ENCODE measurements around the gene TUBA3D. TPM values are rescaled to one million over a fixed set of nuclear protein-coding genes. Genes with fewer than 3 reads are reported as not detected.

The TUBA3D gene
- total and polyA plus RNA-seq, 2 of the 13 experiments (the other 11 are each of a cell fraction or from before 2014, with no cell fraction given): not detected

DNA sequence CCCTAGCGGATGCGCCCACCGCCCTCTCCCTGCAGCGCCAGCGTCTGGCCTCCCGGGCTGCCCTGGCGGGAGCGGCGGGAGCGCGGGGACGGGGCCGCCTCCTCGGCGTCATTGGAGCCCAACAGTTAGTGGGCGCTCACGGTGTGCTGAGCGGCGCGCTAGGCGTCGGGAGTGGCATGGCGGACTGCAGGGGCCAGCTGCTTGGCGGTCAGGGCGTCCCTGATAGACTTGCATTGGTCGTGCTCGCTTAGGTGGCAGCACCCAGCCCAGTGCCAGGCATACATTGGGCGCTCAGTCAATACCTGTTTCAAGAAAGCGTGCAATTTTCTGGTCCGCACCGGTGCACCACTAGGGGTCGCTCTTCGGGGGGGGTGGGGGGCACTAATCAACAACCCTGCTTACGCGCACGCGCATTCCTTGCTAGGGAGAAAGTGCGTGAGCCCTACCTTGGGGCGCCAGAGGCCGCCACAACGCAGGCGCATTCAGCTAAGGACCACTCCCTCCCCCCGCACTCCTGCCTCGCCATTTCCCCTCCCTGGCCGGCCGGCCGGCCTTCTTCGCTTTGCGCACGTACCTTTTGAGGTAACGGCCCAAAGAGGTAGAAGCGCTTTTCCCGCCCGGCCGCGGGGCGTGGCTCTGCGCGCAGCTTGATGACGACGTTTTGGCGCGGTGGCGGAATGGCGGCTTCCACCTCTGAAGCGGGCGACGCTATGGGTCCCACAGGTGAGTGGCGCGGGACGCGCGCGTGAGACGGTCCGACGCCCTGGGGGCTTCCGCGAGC lies 16.7 kb downstream of the TUBA3D start (continued):
- TF ChIP-seq, protein P1, sequence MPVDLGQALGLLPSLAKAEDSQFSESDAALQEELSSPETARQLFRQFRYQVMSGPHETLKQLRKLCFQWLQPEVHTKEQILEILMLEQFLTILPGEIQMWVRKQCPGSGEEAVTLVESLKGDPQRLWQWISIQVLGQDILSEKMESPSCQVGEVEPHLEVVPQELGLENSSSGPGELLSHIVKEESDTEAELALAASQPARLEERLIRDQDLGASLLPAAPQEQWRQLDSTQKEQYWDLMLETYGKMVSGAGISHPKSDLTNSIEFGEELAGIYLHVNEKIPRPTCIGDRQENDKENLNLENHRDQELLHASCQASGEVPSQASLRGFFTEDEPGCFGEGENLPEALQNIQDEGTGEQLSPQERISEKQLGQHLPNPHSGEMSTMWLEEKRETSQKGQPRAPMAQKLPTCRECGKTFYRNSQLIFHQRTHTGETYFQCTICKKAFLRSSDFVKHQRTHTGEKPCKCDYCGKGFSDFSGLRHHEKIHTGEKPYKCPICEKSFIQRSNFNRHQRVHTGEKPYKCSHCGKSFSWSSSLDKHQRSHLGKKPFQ (CRISPR knock-in tag; IDR thresholded peaks at IDR 0.05; ENCODE audit: insufficient replicate concordance): peak; percentile 95
- TF ChIP-seq ISL2 (CRISPR knock-in tag; IDR thresholded peaks at IDR 0.05) (peak; percentile 71), ATAD3A (CRISPR knock-in tag; IDR thresholded peaks at IDR 0.05) (0 out of 2 replicates have a peak, but pooled peaks have one; percentile 7), ZKSCAN8 (CRISPR knock-in tag; IDR thresholded peaks at IDR 0.05; ENCODE audit: borderline replicate concordance) (0 out of 2 replicates have a peak, but pooled peaks have one; percentile 56), MXI1 (IDR thresholded peaks at IDR 0.05; ENCODE audit: borderline replicate concordance, low read depth, low read length) (peak; percentile 80; the same call in 2 of the 3 replicates), CBX5 (CRISPR knock-in tag; IDR thresholded peaks at IDR 0.05; ENCODE audit: borderline replicate concordance) (peak; percentile 56; the same call in 1 of the 2 replicates), ZNF766 (CRISPR knock-in tag; IDR thresholded peaks at IDR 0.05; ENCODE audit: borderline replicate concordance) (peak; percentile 73; the same call in 1 of the 2 replicates), HNRNPUL1 (IDR thresholded peaks at IDR 0.05; ENCODE audit: low read depth, low read length) (peak; percentile 63; the same call in 1 of the 2 replicates), RXRB (CRISPR knock-in tag; IDR thresholded peaks at IDR 0.05; ENCODE audit: borderline replicate concordance) (peak; percentile 59; the same call in 1 of the 2 replicates), ZNF614 (CRISPR knock-in tag; IDR thresholded peaks at IDR 0.05; ENCODE audit: borderline replicate concordance) (peak; percentile 78; the same call in 1 of the 2 replicates), ZBTB38 (CRISPR knock-in tag; IDR thresholded peaks at IDR 0.05) (peak; percentile 20; the same call in 1 of the 2 replicates), JUND (CRISPR knock-in tag; IDR thresholded peaks at IDR 0.05) (peak; percentile 61; the same call in 1 of the 2 replicates)
- TF ChIP-seq, protein P2, sequence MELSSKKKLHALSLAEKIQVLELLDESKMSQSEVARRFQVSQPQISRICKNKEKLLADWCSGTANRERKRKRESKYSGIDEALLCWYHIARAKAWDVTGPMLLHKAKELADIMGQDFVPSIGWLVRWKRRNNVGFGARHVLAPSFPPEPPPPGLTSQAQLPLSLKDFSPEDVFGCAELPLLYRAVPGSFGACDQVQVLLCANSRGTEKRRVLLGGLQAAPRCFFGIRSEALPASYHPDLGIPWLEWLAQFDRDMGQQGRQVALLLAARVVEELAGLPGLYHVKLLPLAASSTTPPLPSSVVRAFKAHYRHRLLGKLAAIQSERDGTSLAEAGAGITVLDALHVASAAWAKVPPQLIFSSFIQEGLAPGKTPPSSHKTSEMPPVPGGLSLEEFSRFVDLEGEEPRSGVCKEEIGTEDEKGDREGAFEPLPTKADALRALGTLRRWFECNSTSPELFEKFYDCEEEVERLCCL (CRISPR knock-in tag; IDR thresholded peaks at IDR 0.05; ENCODE audit: borderline replicate concordance): peak; percentile 80; the same call in 1 of the 2 replicates
- TF ChIP-seq, protein P3, sequence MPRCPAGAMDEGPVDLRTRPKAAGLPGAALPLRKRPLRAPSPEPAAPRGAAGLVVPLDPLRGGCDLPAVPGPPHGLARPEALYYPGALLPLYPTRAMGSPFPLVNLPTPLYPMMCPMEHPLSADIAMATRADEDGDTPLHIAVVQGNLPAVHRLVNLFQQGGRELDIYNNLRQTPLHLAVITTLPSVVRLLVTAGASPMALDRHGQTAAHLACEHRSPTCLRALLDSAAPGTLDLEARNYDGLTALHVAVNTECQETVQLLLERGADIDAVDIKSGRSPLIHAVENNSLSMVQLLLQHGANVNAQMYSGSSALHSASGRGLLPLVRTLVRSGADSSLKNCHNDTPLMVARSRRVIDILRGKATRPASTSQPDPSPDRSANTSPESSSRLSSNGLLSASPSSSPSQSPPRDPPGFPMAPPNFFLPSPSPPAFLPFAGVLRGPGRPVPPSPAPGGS (CRISPR knock-in tag; IDR thresholded peaks at IDR 0.05): peak; percentile 38; the same call in 1 of the 2 replicates
- TF ChIP-seq, protein P4, sequence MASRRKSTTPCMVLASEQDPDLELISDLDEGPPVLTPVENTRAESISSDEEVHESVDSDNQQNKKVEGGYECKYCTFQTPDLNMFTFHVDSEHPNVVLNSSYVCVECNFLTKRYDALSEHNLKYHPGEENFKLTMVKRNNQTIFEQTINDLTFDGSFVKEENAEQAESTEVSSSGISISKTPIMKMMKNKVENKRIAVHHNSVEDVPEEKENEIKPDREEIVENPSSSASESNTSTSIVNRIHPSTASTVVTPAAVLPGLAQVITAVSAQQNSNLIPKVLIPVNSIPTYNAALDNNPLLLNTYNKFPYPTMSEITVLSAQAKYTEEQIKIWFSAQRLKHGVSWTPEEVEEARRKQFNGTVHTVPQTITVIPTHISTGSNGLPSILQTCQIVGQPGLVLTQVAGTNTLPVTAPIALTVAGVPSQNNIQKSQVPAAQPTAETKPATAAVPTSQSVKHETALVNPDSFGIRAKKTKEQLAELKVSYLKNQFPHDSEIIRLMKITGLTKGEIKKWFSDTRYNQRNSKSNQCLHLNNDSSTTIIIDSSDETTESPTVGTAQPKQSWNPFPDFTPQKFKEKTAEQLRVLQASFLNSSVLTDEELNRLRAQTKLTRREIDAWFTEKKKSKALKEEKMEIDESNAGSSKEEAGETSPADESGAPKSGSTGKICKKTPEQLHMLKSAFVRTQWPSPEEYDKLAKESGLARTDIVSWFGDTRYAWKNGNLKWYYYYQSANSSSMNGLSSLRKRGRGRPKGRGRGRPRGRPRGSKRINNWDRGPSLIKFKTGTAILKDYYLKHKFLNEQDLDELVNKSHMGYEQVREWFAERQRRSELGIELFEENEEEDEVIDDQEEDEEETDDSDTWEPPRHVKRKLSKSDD (CRISPR knock-in tag; IDR thresholded peaks at IDR 0.05; ENCODE audit: low read depth): peak; percentile 92
- TF ChIP-seq, protein P5, sequence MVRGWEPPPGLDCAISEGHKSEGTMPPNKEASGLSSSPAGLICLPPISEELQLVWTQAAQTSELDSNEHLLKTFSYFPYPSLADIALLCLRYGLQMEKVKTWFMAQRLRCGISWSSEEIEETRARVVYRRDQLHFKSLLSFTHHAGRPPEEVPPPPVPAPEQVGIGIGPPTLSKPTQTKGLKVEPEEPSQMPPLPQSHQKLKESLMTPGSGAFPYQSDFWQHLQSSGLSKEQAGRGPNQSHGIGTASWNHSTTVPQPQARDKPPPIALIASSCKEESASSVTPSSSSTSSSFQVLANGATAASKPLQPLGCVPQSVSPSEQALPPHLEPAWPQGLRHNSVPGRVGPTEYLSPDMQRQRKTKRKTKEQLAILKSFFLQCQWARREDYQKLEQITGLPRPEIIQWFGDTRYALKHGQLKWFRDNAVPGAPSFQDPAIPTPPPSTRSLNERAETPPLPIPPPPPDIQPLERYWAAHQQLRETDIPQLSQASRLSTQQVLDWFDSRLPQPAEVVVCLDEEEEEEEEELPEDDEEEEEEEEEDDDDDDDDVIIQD (CRISPR knock-in tag; IDR thresholded peaks at IDR 0.05; ENCODE audit: low read depth): 0 out of 2 replicates have a peak, but pooled peaks have one; percentile 50
- TF ChIP-seq, protein P6, sequence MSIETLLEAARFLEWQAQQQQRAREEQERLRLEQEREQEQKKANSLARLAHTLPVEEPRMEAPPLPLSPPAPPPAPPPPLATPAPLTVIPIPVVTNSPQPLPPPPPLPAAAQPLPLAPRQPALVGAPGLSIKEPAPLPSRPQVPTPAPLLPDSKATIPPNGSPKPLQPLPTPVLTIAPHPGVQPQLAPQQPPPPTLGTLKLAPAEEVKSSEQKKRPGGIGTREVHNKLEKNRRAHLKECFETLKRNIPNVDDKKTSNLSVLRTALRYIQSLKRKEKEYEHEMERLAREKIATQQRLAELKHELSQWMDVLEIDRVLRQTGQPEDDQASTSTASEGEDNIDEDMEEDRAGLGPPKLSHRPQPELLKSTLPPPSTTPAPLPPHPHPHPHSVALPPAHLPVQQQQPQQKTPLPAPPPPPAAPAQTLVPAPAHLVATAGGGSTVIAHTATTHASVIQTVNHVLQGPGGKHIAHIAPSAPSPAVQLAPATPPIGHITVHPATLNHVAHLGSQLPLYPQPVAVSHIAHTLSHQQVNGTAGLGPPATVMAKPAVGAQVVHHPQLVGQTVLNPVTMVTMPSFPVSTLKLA (IDR thresholded peaks at IDR 0.05): peak; percentile 43

Measured in HepG2 (cell line).